ENCODE data around the gene MED17.
"Not testable (repeated sequence)": the region's sequence is repeated elsewhere in the genome, so short reads cannot be mapped to it uniquely, and the experiment has no call there.

The MED17 gene

GRCh38 chr11:93757924-93758865 is 25.9 kb upstream of the MED17 start:
- DNase-seq, result no peak

- not testable (repeated sequence) for DNase-seq
Measured at GRCh38 chr11:93759123-93759522, 25.0 kb upstream of the MED17 start.

GRCh38 chr11:93761910-93762309 is 22.2 kb upstream of the MED17 start:
- no peak for DNase-seq

- no peak for DNase-seq
Measured at GRCh38 chr11:93765551-93765950, 18.5 kb upstream of the MED17 start.

- DNase-seq, result no peak
Measured at GRCh38 chr11:93766504-93766903, 17.6 kb upstream of the MED17 start.

GRCh38 chr11:93767018-93767417 is 17.1 kb upstream of the MED17 start:
- no peak for DNase-seq

- DNase-seq, result no peak
Measured at GRCh38 chr11:93770160-93770559, 13.9 kb upstream of the MED17 start.

- DNase-seq, result no peak
Measured at GRCh38 chr11:93772123-93772522, 12.0 kb upstream of the MED17 start.

GRCh38 chr11:93773045-93773477 is 11.0 kb upstream of the MED17 start:
- no peak for DNase-seq

GRCh38 chr11:93773601-93774200 is 10.4 kb upstream of the MED17 start:
- no peak for DNase-seq

- not testable (repeated sequence) for DNase-seq
Measured at GRCh38 chr11:93774560-93774959, 9.5 kb upstream of the MED17 start.

- DNase-seq, result no peak
Measured at GRCh38 chr11:93775289-93775688, 8.8 kb upstream of the MED17 start.

- DNase-seq, result no peak
Measured at GRCh38 chr11:93783362-93783761, 720 bp upstream of the MED17 start.

GRCh38 chr11:93783765-93784144 is 327 bp upstream of the MED17 start:
- no peak for DNase-seq

GRCh38 chr11:93784935-93785360 is 866 bp downstream of the MED17 start:
- DNase-seq, result no peak

- no peak for DNase-seq
Measured at GRCh38 chr11:93791493-93791892, 7.4 kb downstream of the MED17 start.

GRCh38 chr11:93796441-93797231 is 12.6 kb downstream of the MED17 start:
- DNase-seq, result no peak

GRCh38 chr11:93801366-93801765 is 17.3 kb downstream of the MED17 start:
- no peak for DNase-seq

GRCh38 chr11:93804879-93805278 is 20.8 kb downstream of the MED17 start:
- DNase-seq, result no peak

- no peak for DNase-seq
Measured at GRCh38 chr11:93807980-93808379, 23.9 kb downstream of the MED17 start.

GRCh38 chr11:93813974-93814373 is 29.9 kb downstream of the MED17 start:
- DNase-seq, result no peak

GRCh38 chr11:93814966-93815633 is 31.0 kb downstream of the MED17 start:
- no peak for DNase-seq

Data from NCI-H2029 treated with DMSO at 0.1 percent for 48 hours (cell line).